HEK293 (cell line): Measurements from ENCODE around the gene TMEM106C.

Source experiments
- CTCF ChIA-PET: fragments of 350-600 bp; formaldehyde crosslinking; extraction: SDS; loops from one replicate; lab custom pipeline; 2021; ENCODE audit warnings: antibody characterized with exemption; lab: Yijun Ruan, JAX
- POLR2A ChIA-PET: fragments of 300-600 bp; formaldehyde crosslinking; extraction: SDS; loops from one replicate; lab custom pipeline; 2020; ENCODE audit warnings: antibody characterized with exemption, inconsistent platforms; lab: Yijun Ruan, JAX
- H3K27ac ChIP-seq: fragments of 200-500 bp; sonication (Bioruptor generic); 2 replicates; pipeline ENCODE4 v1.5.1; 2014; ENCODE audit warnings: low read depth, low read length, control low read depth, inconsistent platforms; ENCODE audit errors: extremely low read depth
- H3K36me3 ChIP-seq, 2 experiments: fragments of 200-500 bp in 1 of 2; sonication (Bioruptor generic) in 1 of 2; 1 replicate in 1 of 2; 2 replicates in 1 of 2; pipeline ENCODE4 v1.5.1; 2014 to 2017; ENCODE audit warnings: inconsistent platforms in 2 of 2, low read length in 2 of 2; ENCODE audit not compliant: control insufficient read depth in 2 of 2, insufficient read depth in 1 of 2
- H3K4me1 ChIP-seq: fragments of 200-500 bp; sonication (Bioruptor generic); 2 replicates; pipeline ENCODE4 v1.5.1; 2014; ENCODE audit warnings: mild to moderate bottlenecking, low read length, inconsistent platforms; ENCODE audit not compliant: control insufficient read depth, insufficient read depth
- H3K4me3 ChIP-seq: 2 replicates; pipeline ENCODE4 v1.5.1; 2011; ENCODE audit warnings: low read depth, mild to moderate bottlenecking, control low read depth, low read length, moderate library complexity
- H3K9me3 ChIP-seq: fragments of 200-500 bp; sonication (Bioruptor generic); 2 replicates; pipeline ENCODE4 v1.5.1; 2014; ENCODE audit warnings: low read depth, low read length, inconsistent platforms; ENCODE audit not compliant: control insufficient read depth, insufficient read depth
- AEBP2 ChIP-seq: fragments of 450-650 bp; formaldehyde crosslinking; IDR thresholded peaks from 2 replicates; pipeline ENCODE4 v1.5.1; 2016; ENCODE audit warnings: missing biosample characterization, missing genetic modification characterization, borderline replicate concordance
- BCL11B ChIP-seq: fragments of 450-650 bp; formaldehyde crosslinking; IDR thresholded peaks from 2 replicates; pipeline ENCODE4 v1.5.1; 2016; ENCODE audit warnings: low read depth, missing biosample characterization, missing genetic modification characterization
- GLI2 ChIP-seq: fragments of 450-650 bp; formaldehyde crosslinking; IDR thresholded peaks from 2 replicates; pipeline ENCODE4; 2017; ENCODE audit warnings: missing biosample characterization, missing genetic modification characterization, low read depth, borderline replicate concordance
- HIC1 ChIP-seq: fragments of 450-650 bp; formaldehyde crosslinking; IDR thresholded peaks from 2 replicates; pipeline ENCODE4 v1.5.1; 2016; ENCODE audit warnings: missing biosample characterization, missing genetic modification characterization
- HOXA7 ChIP-seq: sonication (generic); formaldehyde crosslinking; IDR thresholded peaks from 2 replicates; pipeline ENCODE4 v1.8.1; 2022; ENCODE audit warnings: missing genetic modification reagents, borderline replicate concordance
- KLF16 ChIP-seq: fragments of 450-650 bp; formaldehyde crosslinking; IDR thresholded peaks from 2 replicates; pipeline ENCODE4 v1.5.1; 2017; ENCODE audit warnings: missing biosample characterization, missing genetic modification characterization
- PRDM10 ChIP-seq: fragments of 450-650 bp; formaldehyde crosslinking; IDR thresholded peaks from 2 replicates; pipeline ENCODE4 v1.5.1; 2016; ENCODE audit warnings: missing biosample characterization, missing genetic modification characterization
- REST ChIP-seq: fragments of 450-650 bp; formaldehyde crosslinking; IDR thresholded peaks from 2 replicates; pipeline ENCODE4 v1.5.1; 2016; ENCODE audit warnings: missing biosample characterization, missing genetic modification characterization
- YY1 ChIP-seq: fragments of 450-650 bp; formaldehyde crosslinking; IDR thresholded peaks from 2 replicates; pipeline ENCODE4 v1.5.1; 2018; ENCODE audit warnings: missing biosample characterization, missing genetic modification characterization
- ZEB2 ChIP-seq: fragments of 450-650 bp; formaldehyde crosslinking; IDR thresholded peaks from 2 replicates; pipeline ENCODE4 v1.5.1; 2016; ENCODE audit warnings: missing biosample characterization, missing genetic modification characterization
- ZIC2 ChIP-seq: fragments of 450-650 bp; formaldehyde crosslinking; IDR thresholded peaks from 2 replicates; pipeline ENCODE4 v1.5.1; 2016; ENCODE audit warnings: missing biosample characterization, missing genetic modification characterization
- ZNF10 ChIP-seq: fragments of 450-650 bp; formaldehyde crosslinking; IDR thresholded peaks from 2 replicates; pipeline ENCODE4 v1.5.1; 2017; ENCODE audit warnings: missing biosample characterization, missing genetic modification characterization
- ZNF148 ChIP-seq: fragments of 450-650 bp; formaldehyde crosslinking; IDR thresholded peaks from 2 replicates; pipeline ENCODE4 v1.5.0; 2017; ENCODE audit warnings: missing biosample characterization, missing genetic modification characterization, borderline replicate concordance
- ZNF184 ChIP-seq: fragments of 450-650 bp; IDR thresholded peaks from 2 replicates; pipeline ENCODE4 v1.5.1; 2018; ENCODE audit warnings: missing biosample characterization, mild to moderate bottlenecking, missing genetic modification characterization
- ZNF214 ChIP-seq: fragments of 450-650 bp; formaldehyde crosslinking; IDR thresholded peaks from 2 replicates; pipeline ENCODE4 v1.5.1; 2017; ENCODE audit warnings: missing biosample characterization, mild to moderate bottlenecking, missing genetic modification characterization, borderline replicate concordance
- ZNF311 ChIP-seq: fragments of 450-650 bp; formaldehyde crosslinking; IDR thresholded peaks from 2 replicates; pipeline ENCODE4 v1.5.1; 2017; ENCODE audit warnings: missing biosample characterization, missing genetic modification characterization, borderline replicate concordance
- ZNF324 ChIP-seq: fragments of 450-650 bp; formaldehyde crosslinking; IDR thresholded peaks from 2 replicates; pipeline ENCODE4 v1.5.1; 2016; ENCODE audit warnings: missing biosample characterization, missing genetic modification characterization
- ZNF596 ChIP-seq: fragments of 450-650 bp; IDR thresholded peaks from 2 replicates; pipeline ENCODE4 v1.5.0; 2018; ENCODE audit warnings: missing biosample characterization, mild to moderate bottlenecking, missing genetic modification characterization, moderate library complexity
- ZNF626 ChIP-seq: fragments of 450-650 bp; sonication (Bioruptor Pico); formaldehyde crosslinking; IDR thresholded peaks from 2 replicates; pipeline ENCODE4 v1.5.1; 2018; ENCODE audit warnings: missing biosample characterization, missing genetic modification characterization, inconsistent platforms
- ZNF747 ChIP-seq: fragments of 450-650 bp; formaldehyde crosslinking; IDR thresholded peaks from 2 replicates; pipeline ENCODE4 v1.5.1; 2016; ENCODE audit warnings: missing biosample characterization, missing genetic modification characterization
- ZNF830 ChIP-seq: fragments of 450-650 bp; IDR thresholded peaks from 2 replicates; pipeline ENCODE4 v1.5.0; 2018; ENCODE audit warnings: missing biosample characterization, missing genetic modification characterization, low read depth, mild to moderate bottlenecking, moderate library complexity

The TMEM106C gene

GRCh38 chr12:48004053-48004941 lies 40.9 kb downstream of the TMEM106C start, which contains the start of gene COL2A1 (continued):
- no peak for TF ChIP-seq YY1
- TF ChIP-seq HOXA7 (CRISPR knock-in tag): no peak
- peak; percentile 83 for TF ChIP-seq ZIC2
- no peak for TF ChIP-seq ZNF324 (tag by site-specific recombination)
- no peak for TF ChIP-seq ZNF747 (tag by site-specific recombination)
- no peak for TF ChIP-seq KLF16 (tag by site-specific recombination)
- no peak for TF ChIP-seq ZNF596
- no peak for TF ChIP-seq ZNF830 (tag by site-specific recombination)
- no peak for TF ChIP-seq REST (tag by site-specific recombination)
- TF ChIP-seq ZNF626 (tag by site-specific recombination): no peak
- no peak for TF ChIP-seq ZNF311 (tag by site-specific recombination)
- no peak for TF ChIP-seq ZNF10
- TF ChIP-seq, all 188 proteins: peak for 26

- Histone ChIP-seq H3K27ac (peak overlapping the region; percentile 43; the same call in 1 of the 2 replicates), H3K36me3 (no peaks in the 10 kb centered on the region), H3K9me3 (no peaks in the 10 kb centered on the region), H3K4me3 (no peak overlapping the region), H3K4me1 (peaks cover 18% of the 10 kb centered on the region)
- POLR2A ChIA-PET: no interaction called here
- CTCF ChIA-PET: interaction anchor here (0.6 kb wide), 1 partner anchor 290 kb away, joined by 4 read pairs; no protein-coding TSS in a partner anchor
- TF ChIP-seq ZNF184: no peak
- no peak for TF ChIP-seq GLI2 (tag by site-specific recombination)
- no peak for TF ChIP-seq PRDM10 (tag by site-specific recombination)
- TF ChIP-seq ZNF214 (tag by site-specific recombination): no peak
- no peak for TF ChIP-seq ZNF148 (tag by site-specific recombination)
- no peak for TF ChIP-seq HIC1 (tag by site-specific recombination)
- no peak for TF ChIP-seq BCL11B (tag by site-specific recombination)
- no peak for TF ChIP-seq ZEB2 (tag by site-specific recombination)
- no peak for TF ChIP-seq AEBP2 (tag by site-specific recombination)
These were observed 41.8 kb downstream of the TMEM106C start for GRCh38 chr12:48005001-48005749.
